Myocyte (in vitro differentiated cells): ENCODE measurements around the gene VRK1. TPM values are rescaled to one million over a fixed set of nuclear protein-coding genes. Genes with fewer than 3 reads are reported as not detected.

Experiments
- DNase-seq: peaks from one replicate; pipeline ENCODE4 v3.0.0-alpha.2; 2012; ENCODE audit warnings: low read depth
- total RNA-seq: library from RNA; depleted of rRNA; stranded (reverse); fragments of >200 nt; gene quantifications from 2 replicates; pipeline ENCODE4 v1.2.3, GENCODE V29; 2014

VRK1 gene
- total RNA-seq, 1 donor from 2014 or later, result 14.7 TPM

GRCh38 chr14:96916751-96917150 lies 119.6 kb downstream of the VRK1 start:
- DNase-seq, result no peak

GRCh38 chr14:96917442-96917963 lies 120.3 kb downstream of the VRK1 start:
- DNase-seq, result no peak

GRCh38 chr14:96920023-96920422 lies 122.8 kb downstream of the VRK1 start:
- DNase-seq, result no peak

GRCh38 chr14:96920820-96921219 lies 123.6 kb downstream of the VRK1 start:
- DNase-seq, result no peak

- DNase-seq, result no peak
These were observed 125.8 kb downstream of the VRK1 start for GRCh38 chr14:96922986-96923385.

- DNase-seq, result no peak
These were observed 128.2 kb downstream of the VRK1 start for GRCh38 chr14:96925422-96925821.

GRCh38 chr14:96926001-96926400 lies 128.8 kb downstream of the VRK1 start:
- no peak for DNase-seq

GRCh38 chr14:96928779-96929380 lies 131.7 kb downstream of the VRK1 start:
- DNase-seq, result no peak

GRCh38 chr14:96929950-96930349 lies 132.8 kb downstream of the VRK1 start:
- no peak for DNase-seq

- no peak for DNase-seq
These were observed 133.3 kb downstream of the VRK1 start for GRCh38 chr14:96930526-96930925.
